Adipocyte (in vitro differentiated cells): ENCODE data around the gene ZNF33A.
A peak's percentile ranks its signal among the peaks of the same experiment; 100 is the strongest.
"Not testable (repeated sequence)": the region's sequence is repeated elsewhere in the genome, so short reads cannot be mapped to it uniquely, and the experiment has no call there.

Experiments
- DNase-seq: peaks from one replicate; pipeline ENCODE4 v3.0.0-alpha.2; 2015; ENCODE audit warnings: low read depth
- H3K27me3 ChIP-seq: replicated peaks from 2 replicates; pipeline ENCODE4 v1.7.0; 2013; ENCODE audit warnings: mild to moderate bottlenecking, low read length, moderate library complexity; ENCODE audit not compliant: control insufficient read depth, insufficient read depth
- H3K36me3 ChIP-seq: 2 replicates; pipeline ENCODE4 v1.7.0; 2013; ENCODE audit warnings: low read length, mild to moderate bottlenecking, moderate library complexity; ENCODE audit not compliant: control insufficient read depth, insufficient read depth, severe bottlenecking
- H3K4me1 ChIP-seq: 2 replicates; pipeline ENCODE4 v1.7.0; 2013; ENCODE audit warnings: mild to moderate bottlenecking, low read length, moderate library complexity; ENCODE audit not compliant: control insufficient read depth, insufficient read depth
- H3K4me3 ChIP-seq: 2 replicates; pipeline ENCODE4 v1.7.0; 2013; ENCODE audit warnings: mild to moderate bottlenecking, low read length, moderate library complexity
- H3K9ac ChIP-seq: 2 replicates; pipeline ENCODE4 v1.7.0; 2013; ENCODE audit warnings: mild to moderate bottlenecking, low read length, moderate library complexity
- H3K9me3 ChIP-seq: 2 replicates; pipeline ENCODE4 v1.7.0; 2013; ENCODE audit warnings: mild to moderate bottlenecking, low read length, moderate library complexity; ENCODE audit not compliant: control insufficient read depth

The ZNF33A gene

GRCh38 chr10:38047666-38048065 is 37.2 kb downstream of the ZNF33A start:
- Histone ChIP-seq H3K4me1 (no peaks in the 10 kb centered on the region), H3K9ac (no peak overlapping the region), H3K9me3 (no peaks in the 10 kb centered on the region), H3K4me3 (no peak overlapping the region), H3K36me3 (peaks cover 17% of the 10 kb centered on the region), H3K27me3 (no peaks in the 10 kb centered on the region)
- peak; percentile 41 for DNase-seq

GRCh38 chr10:38050212-38050611 is 39.7 kb downstream of the ZNF33A start:
- Histone ChIP-seq H3K36me3 (peaks cover 8% of the 10 kb centered on the region), H3K27me3 (no peaks in the 10 kb centered on the region), H3K4me1 (peaks cover 14% of the 10 kb centered on the region), H3K9me3 (peaks cover 9% of the 10 kb centered on the region), H3K4me3 (no peak overlapping the region), H3K9ac (no peak overlapping the region)
- no peak for DNase-seq

- Histone ChIP-seq H3K9ac (peak overlapping the region; percentile 68), H3K27me3 (no peaks in the 10 kb centered on the region), H3K4me3 (peak overlapping the region; percentile 71), H3K9me3 (peaks cover 42% of the 10 kb centered on the region), H3K4me1 (peaks cover 14% of the 10 kb centered on the region), H3K36me3 (peaks cover 38% of the 10 kb centered on the region)
- peak; percentile 89 for DNase-seq
Measured at GRCh38 chr10:38054361-38054797, 43.9 kb downstream of the ZNF33A start.

GRCh38 chr10:38055274-38055894 is 44.9 kb downstream of the ZNF33A start:
- not testable (repeated sequence) for H3K27me3 ChIP-seq, DNase-seq
- H3K36me3 ChIP-seq = peaks cover 43% of the 10 kb centered on the region
- H3K9me3 ChIP-seq = peaks cover 42% of the 10 kb centered on the region
- peak overlapping the region; percentile 71 for H3K4me3 ChIP-seq
- peaks cover 14% of the 10 kb centered on the region for H3K4me1 ChIP-seq
- H3K9ac ChIP-seq = peak overlapping the region; percentile 68

GRCh38 chr10:38069663-38070062 is 59.2 kb downstream of the ZNF33A start:
- DNase-seq = peak; percentile 31
- H3K27me3 ChIP-seq, H3K9me3 ChIP-seq, H3K36me3 ChIP-seq, H3K9ac ChIP-seq, H3K4me1 ChIP-seq: not testable (repeated sequence)
- peak overlapping the region; percentile 54 for H3K4me3 ChIP-seq

GRCh38 chr10:38070501-38070900 is 60.0 kb downstream of the ZNF33A start:
- Histone ChIP-seq H3K4me3 (no peak overlapping the region), H3K4me1 (no peaks in the 10 kb centered on the region), H3K36me3 (no peaks in the 10 kb centered on the region), H3K9me3 (no peaks in the 10 kb centered on the region), H3K27me3 (no peaks in the 10 kb centered on the region), H3K9ac (no peak overlapping the region)
- no peak for DNase-seq

- DNase-seq = no peak
- H3K27me3 ChIP-seq = no peaks in the 10 kb centered on the region
- H3K9ac ChIP-seq = no peak overlapping the region
- no peaks in the 10 kb centered on the region for H3K4me1 ChIP-seq
- no peaks in the 10 kb centered on the region for H3K36me3 ChIP-seq
- H3K9me3 ChIP-seq = peaks cover 5% of the 10 kb centered on the region
- H3K4me3 ChIP-seq = no peak overlapping the region
Measured at GRCh38 chr10:38072552-38072951, 62.1 kb downstream of the ZNF33A start.

DNA sequence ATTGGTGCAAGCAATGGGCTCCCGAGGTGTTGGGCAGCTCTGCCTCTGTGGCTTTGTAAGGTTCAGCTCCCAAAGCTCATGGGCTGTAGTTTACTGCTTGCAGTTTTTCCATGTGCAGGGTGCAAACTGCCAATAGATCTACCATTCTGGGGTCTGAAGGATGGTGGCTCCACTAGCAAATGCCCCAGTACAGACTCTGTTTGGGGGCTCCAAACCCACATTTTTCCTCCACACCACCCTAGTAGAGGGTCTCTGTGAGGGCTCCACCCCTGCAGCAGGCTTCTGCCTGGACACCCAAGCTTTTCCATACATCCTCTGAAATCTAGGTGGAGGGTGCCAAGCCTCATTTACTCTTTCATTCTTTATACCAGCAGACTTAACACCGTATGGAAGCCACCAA is 66.2 kb downstream of the ZNF33A start:
- peaks cover 5% of the 10 kb centered on the region for H3K9me3 ChIP-seq

DNA sequence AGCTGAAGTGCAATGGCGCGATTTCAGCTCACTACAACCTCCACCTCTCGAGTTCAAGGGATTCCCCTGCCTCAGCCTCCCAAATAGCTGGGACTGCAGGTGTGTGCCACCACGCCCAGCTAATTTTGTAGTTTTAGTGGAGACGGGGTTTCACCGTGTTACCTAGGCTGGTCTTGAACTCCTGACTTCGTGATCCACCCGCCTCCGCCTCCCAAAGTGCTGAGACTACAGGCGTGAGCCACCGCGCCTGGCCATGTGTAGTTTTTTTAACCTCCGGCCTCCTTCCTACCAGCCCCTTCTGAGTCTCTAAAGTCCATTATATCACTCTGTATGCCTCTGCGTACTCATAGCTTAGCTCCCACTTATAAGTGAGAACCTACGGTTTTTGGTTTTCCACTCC is 82.8 kb downstream of the ZNF33A start:
- Histone ChIP-seq H3K36me3 (peaks cover 25% of the 10 kb centered on the region), H3K4me3 (peak overlapping the region; percentile 95), H3K9ac (peak overlapping the region; percentile 94)
- H3K27me3 ChIP-seq, DNase-seq, H3K4me1 ChIP-seq, H3K9me3 ChIP-seq: not testable (repeated sequence)

More for the DNA sequence above, 66.2 kb downstream of the ZNF33A start:
- Histone ChIP-seq H3K9ac (no peak overlapping the region), H3K4me1 (no peaks in the 10 kb centered on the region), H3K27me3 (no peaks in the 10 kb centered on the region), H3K36me3 (no peaks in the 10 kb centered on the region), H3K4me3 (no peak overlapping the region)
- DNase-seq = no peak

DNA sequence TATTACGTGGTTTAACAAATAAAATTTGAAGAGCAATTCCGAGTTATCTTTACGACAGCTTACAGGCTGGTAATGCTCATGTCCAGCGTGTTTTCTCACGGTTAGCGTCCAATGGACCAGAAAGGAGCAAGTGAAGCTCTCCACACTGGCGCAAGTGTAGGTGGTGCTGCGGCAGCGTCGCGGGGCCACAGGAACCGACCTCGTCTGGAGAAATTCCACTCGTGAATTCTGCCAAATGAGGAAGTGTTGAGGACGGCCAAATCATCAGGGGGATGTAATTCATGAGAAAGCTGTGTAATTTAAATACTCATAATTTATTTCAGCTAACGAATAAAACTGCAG is 83.3 kb downstream of the ZNF33A start:
- Histone ChIP-seq H3K9me3 (no peaks in the 10 kb centered on the region), H3K27me3 (no peaks in the 10 kb centered on the region), H3K4me1 (peaks cover 5% of the 10 kb centered on the region), H3K4me3 (peak overlapping the region; percentile 95), H3K9ac (peak overlapping the region; percentile 94), H3K36me3 (peaks cover 30% of the 10 kb centered on the region)
- DNase-seq = no peak

GRCh38 chr10:38094158-38094926 is 83.9 kb downstream of the ZNF33A start, which contains the start of gene ZNF37A:
Gene ZNF37A (plus strand): TSS chr10:38094337. CDS start chr10:38096618, 2,281 bp downstream.
- H3K9me3 ChIP-seq = peaks cover 4% of the 10 kb centered on the region
- peaks cover 35% of the 10 kb centered on the region for H3K36me3 ChIP-seq
- peaks cover 5% of the 10 kb centered on the region for H3K4me1 ChIP-seq
- no peaks in the 10 kb centered on the region for H3K27me3 ChIP-seq
- peak within 1 kb of the TSS; percentile 95 for H3K4me3 ChIP-seq
- H3K9ac ChIP-seq = peak within 1 kb of the TSS; percentile 94
- peak; percentile 98 for DNase-seq
